Measurements from ENCODE around the gene BLOC1S2.
"Not testable (repeated sequence)": the region's sequence is repeated elsewhere in the genome, so short reads cannot be mapped to it uniquely, and the experiment has no call there.

The BLOC1S2 gene

DNA sequence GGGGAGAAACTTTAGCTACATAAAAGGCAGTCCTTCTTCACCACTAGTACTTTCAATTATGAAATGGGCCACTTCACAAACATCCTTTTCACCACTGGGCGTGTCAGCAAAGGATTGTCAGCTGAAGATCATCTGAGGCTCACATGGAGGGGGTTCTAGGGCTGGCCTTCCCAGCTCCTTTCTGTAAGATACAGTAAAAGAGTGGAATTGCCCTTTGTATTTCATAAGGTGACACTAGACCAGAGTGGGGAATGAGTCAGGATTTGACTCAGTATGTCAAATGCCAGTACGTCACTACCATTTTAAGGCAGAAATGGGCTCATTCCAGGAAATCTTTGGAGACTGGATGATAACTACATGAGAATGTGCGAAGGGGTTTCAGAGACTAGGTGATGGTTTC is 21.2 kb upstream of the BLOC1S2 start:
- Mint-ChIP-seq H3K4me3 (no peak overlapping the region), H3K36me3 (no peaks in the 10 kb centered on the region), H3K27me3 (peaks cover 22 to 50% of the 10 kb centered on the region in 2 donors), H3K9me3 (no peaks in the 10 kb centered on the region), H3K27ac (no peak overlapping the region), H3K4me1 (no peaks in the 10 kb centered on the region)
- DNase-seq (no peak), ATAC-seq (replicated peaks) (no peak)

DNA sequence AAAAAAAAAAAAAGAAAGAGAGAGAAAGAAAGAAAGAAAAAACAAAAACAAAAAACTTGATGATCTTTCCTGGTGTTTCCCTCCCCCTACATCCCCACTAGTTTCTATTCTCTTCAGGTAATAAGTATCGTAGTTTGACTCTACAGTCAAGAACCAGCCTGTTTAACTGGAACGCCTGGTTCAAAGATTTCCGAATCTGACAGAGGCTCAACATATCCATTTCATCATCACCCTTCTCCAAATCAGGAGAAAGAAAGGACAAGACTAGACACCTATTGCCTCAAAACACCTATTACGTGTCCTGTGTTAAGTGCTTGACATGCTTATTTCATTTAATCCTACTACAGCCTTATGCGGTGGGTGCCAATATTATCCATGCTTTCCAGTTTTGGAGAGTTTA is 20.4 kb upstream of the BLOC1S2 start:
- no peaks in the 10 kb centered on the region for H3K9me3 Mint-ChIP-seq
- H3K4me1 Mint-ChIP-seq: no peaks in the 10 kb centered on the region
- no peak for DNase-seq
- H3K36me3 Mint-ChIP-seq: no peaks in the 10 kb centered on the region
- H3K4me3 Mint-ChIP-seq: no peak overlapping the region
- no peak for ATAC-seq (replicated peaks)
- peaks cover 19 to 46% of the 10 kb centered on the region in 2 donors for H3K27me3 Mint-ChIP-seq
- H3K27ac Mint-ChIP-seq: no peak overlapping the region

DNA sequence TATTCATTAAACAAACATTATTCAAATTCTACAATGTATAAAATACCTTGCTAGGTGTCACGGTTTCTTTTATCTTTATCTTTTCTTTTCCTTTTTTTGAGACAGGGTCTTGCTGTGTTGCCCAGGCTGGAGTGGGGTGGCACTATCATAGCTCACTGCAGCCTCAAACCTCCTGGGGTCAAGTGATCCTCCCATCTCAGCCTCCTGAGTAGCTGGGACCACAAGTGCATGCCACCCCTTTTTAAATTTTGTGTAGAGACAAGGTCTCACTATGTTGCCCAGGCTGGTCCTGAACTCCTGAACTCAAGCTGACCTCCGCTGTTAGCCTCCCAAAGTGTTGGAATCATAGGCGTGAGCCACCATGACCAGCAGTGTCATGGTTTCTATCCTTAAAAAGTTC is 17.9 kb upstream of the BLOC1S2 start:
- Mint-ChIP-seq H3K4me1 (no peaks in the 10 kb centered on the region), H3K27me3 (peaks cover 9 to 35% of the 10 kb centered on the region in 2 donors), H3K27ac (no peak overlapping the region), H3K9me3 (peaks cover 0 to 2% of the 10 kb centered on the region in 2 donors), H3K4me3 (no peak overlapping the region), H3K36me3 (no peaks in the 10 kb centered on the region)
- DNase-seq (no peak), ATAC-seq (replicated peaks) (no peak)

DNA sequence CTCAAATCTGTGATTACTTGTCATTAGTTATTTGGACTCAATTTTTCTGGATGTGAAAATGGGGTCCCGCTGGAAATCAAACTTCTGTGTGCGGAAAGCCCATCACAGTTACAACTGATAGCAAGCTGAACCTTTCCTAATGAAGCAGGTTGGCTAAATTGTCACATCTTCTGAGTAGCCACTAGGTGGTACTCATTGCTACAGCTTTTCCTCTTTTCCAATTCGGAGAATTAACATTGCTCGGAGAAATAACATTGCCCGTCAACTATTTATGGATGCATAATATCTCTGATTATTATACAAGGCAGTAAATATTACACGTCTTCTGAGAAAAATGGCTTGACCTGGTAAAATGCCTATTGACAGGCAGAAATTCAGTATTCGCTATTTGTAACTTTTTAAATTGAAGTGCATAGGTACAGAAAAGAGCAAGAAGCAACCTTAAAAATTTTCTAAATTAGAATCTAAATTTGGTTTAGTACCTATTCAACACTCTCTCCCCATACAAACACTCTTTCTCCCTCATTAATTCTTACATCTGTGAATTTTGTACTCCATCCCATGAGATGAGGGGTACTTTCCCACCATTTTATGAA is 17.3 kb upstream of the BLOC1S2 start:
- Mint-ChIP-seq H3K4me3 (no peak overlapping the region), H3K27me3 (peaks cover 9 to 38% of the 10 kb centered on the region in 2 donors), H3K36me3 (no peaks in the 10 kb centered on the region), H3K4me1 (no peaks in the 10 kb centered on the region), H3K27ac (no peak overlapping the region), H3K9me3 (peaks cover 0 to 2% of the 10 kb centered on the region in 2 donors)
- ATAC-seq (replicated peaks) (no peak), DNase-seq (no peak)

- H3K27me3 Mint-ChIP-seq: peaks cover 11 to 30% of the 10 kb centered on the region in 2 donors
- H3K36me3 Mint-ChIP-seq; H3K27ac Mint-ChIP-seq; H3K4me3 Mint-ChIP-seq; DNase-seq; H3K9me3 Mint-ChIP-seq; ATAC-seq (replicated peaks): not testable (repeated sequence)
- peaks cover 9 to 21% of the 10 kb centered on the region in 2 donors for H3K4me1 Mint-ChIP-seq
Observed at GRCh38 chr10:100301123-100301522, 14.6 kb upstream of the BLOC1S2 start.

DNA sequence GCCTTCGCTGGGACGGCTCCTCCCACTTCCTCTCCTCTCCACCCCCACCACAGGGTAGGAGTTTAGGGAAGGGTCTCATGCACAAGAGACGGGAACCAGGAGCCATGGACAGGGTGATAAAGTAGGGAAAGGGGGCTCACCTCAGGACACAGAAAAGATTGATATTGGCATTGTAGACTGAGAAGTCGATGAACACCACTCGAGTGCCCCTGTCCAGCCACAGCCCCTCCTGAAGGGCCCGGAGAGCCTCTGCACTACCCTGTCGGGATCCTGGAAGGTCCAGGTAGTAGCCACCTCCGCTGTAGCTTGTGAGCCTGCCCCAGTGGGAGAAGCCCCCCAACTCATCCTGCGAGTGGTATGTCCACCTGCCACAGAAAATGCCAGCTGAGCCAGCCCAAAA is 10.8 kb upstream of the BLOC1S2 start:
- Mint-ChIP-seq H3K4me1 (peaks cover 11 to 21% of the 10 kb centered on the region in 2 donors), H3K36me3 (no peaks in the 10 kb centered on the region), H3K27ac (no peak overlapping the region), H3K4me3 (no peak overlapping the region), H3K27me3 (peaks cover 21 to 24% of the 10 kb centered on the region in 2 donors), H3K9me3 (peaks cover 0 to 2% of the 10 kb centered on the region in 2 donors)
- DNase-seq (no peak), ATAC-seq (replicated peaks) (no peak)

DNA sequence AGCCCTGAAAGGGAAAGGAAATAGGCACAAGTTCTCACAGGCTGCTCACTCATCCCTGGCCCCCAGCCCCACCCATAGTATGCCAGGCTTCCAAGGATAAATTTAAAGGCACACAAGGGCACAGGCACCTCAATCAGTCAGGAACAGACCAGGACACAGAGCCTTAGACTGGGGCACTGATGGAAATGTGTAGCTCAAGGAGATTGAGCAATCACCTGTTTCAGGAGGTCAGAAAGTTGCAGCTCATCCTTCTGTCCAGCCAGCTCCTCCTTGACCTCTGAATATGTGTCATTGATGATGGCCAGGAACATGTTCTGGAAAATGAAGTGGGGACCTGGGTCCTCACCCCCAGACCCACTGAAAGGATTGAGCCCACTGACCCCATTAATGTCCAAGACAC is 6.6 kb upstream of the BLOC1S2 start:
- H3K36me3 Mint-ChIP-seq: no peaks in the 10 kb centered on the region
- peaks cover 12 to 19% of the 10 kb centered on the region in 2 donors for H3K4me1 Mint-ChIP-seq
- no peak for ATAC-seq (replicated peaks)
- H3K27ac Mint-ChIP-seq: no peak overlapping the region
- no peak for DNase-seq
- H3K27me3 Mint-ChIP-seq: peaks cover 19 to 28% of the 10 kb centered on the region in 2 donors
- H3K9me3 Mint-ChIP-seq: no peaks in the 10 kb centered on the region
- no peak overlapping the region for H3K4me3 Mint-ChIP-seq

DNA sequence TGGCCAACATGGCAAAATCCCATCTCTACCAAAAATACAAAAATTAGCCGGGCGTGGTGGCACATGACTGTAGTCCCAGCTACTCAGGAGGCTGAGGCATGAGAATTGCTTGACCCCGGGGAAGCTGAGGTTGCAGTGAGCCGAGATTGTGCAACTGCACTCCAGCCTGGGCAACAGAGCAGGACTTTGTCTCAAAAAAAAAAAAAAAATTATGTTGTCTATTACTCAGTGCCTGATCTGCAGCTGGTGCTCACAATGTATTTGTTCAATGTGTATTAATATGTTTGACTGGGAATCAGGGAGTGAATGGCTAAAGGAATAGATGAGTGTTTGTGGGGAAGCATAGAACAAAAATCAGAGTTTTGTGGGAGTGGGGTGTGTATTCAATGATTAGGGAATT is 5.8 kb upstream of the BLOC1S2 start:
- not testable (repeated sequence) for H3K9me3 Mint-ChIP-seq

GRCh38 chr10:100291356-100291755 is 4.9 kb upstream of the BLOC1S2 start:
- H3K27me3 Mint-ChIP-seq: peaks cover 19 to 24% of the 10 kb centered on the region in 2 donors
- H3K4me1 Mint-ChIP-seq: peaks cover 10 to 12% of the 10 kb centered on the region in 2 donors
- DNase-seq (no peak), ATAC-seq (replicated peaks) (no peak)
- no peaks in the 10 kb centered on the region for H3K9me3 Mint-ChIP-seq
- H3K27ac Mint-ChIP-seq: no peak overlapping the region
- no peak overlapping the region for H3K4me3 Mint-ChIP-seq
- peaks cover 0 to 3% of the 10 kb centered on the region in 2 donors for H3K36me3 Mint-ChIP-seq

More for the DNA sequence above, 5.8 kb upstream of the BLOC1S2 start:
- not testable (repeated sequence) for DNase-seq; H3K27ac Mint-ChIP-seq; H3K36me3 Mint-ChIP-seq; ATAC-seq (replicated peaks); H3K4me3 Mint-ChIP-seq
- peaks cover 12 to 15% of the 10 kb centered on the region in 2 donors for H3K4me1 Mint-ChIP-seq
- H3K27me3 Mint-ChIP-seq: peaks cover 19 to 28% of the 10 kb centered on the region in 2 donors

DNA sequence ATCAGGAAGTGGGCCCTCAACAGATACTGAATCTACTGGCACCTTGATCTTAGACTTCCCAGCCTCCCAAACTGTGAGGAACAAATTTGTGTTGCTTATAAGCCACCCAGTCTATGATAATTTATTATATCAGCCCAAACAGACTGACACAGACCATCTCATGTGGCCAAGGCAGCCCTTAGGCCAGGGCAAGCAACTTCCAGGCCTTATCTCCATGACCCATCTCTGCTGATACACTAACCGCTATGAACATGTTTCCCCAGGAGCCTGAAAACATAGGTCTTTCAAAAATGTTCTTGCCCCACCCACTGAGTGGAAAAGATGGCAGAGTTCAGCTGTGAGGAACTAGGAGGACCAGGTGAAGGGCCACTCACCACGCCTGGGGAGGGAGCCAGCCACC is 3.2 kb upstream of the BLOC1S2 start:
- DNase-seq: no peak
- ATAC-seq (replicated peaks): no peak
- Mint-ChIP-seq H3K27me3 (peaks cover 12 to 14% of the 10 kb centered on the region in 2 donors), H3K36me3 (peaks cover 8 to 15% of the 10 kb centered on the region in 2 donors), H3K27ac (no peak overlapping the region), H3K4me1 (peaks cover 18 to 21% of the 10 kb centered on the region in 2 donors), H3K9me3 (no peaks in the 10 kb centered on the region), H3K4me3 (no peak overlapping the region)

- ATAC-seq (replicated peaks): no peak
- Mint-ChIP-seq H3K27ac (peak overlapping the region; percentile 16), H3K4me1 (peaks cover 21 to 26% of the 10 kb centered on the region in 2 donors), H3K4me3 (no peak overlapping the region), H3K9me3 (no peaks in the 10 kb centered on the region), H3K27me3 (peaks cover 6 to 11% of the 10 kb centered on the region in 2 donors), H3K36me3 (peaks cover 8 to 17% of the 10 kb centered on the region in 2 donors)
- DNase-seq: no peak
Observed at GRCh38 chr10:100288196-100288595, 1.7 kb upstream of the BLOC1S2 start.

GRCh38 chr10:100287756-100288155 is 1.3 kb upstream of the BLOC1S2 start:
- Mint-ChIP-seq H3K27me3 (peaks cover 6 to 11% of the 10 kb centered on the region in 2 donors), H3K4me3 (peak overlapping the region in 1 of 2 donors; percentile 64), H3K27ac (peak overlapping the region; percentile 14), H3K4me1 (peaks cover 21 to 26% of the 10 kb centered on the region in 2 donors), H3K36me3 (peaks cover 8 to 17% of the 10 kb centered on the region in 2 donors), H3K9me3 (no peaks in the 10 kb centered on the region)
- ATAC-seq (replicated peaks): no peak
- DNase-seq: no peak

DNA sequence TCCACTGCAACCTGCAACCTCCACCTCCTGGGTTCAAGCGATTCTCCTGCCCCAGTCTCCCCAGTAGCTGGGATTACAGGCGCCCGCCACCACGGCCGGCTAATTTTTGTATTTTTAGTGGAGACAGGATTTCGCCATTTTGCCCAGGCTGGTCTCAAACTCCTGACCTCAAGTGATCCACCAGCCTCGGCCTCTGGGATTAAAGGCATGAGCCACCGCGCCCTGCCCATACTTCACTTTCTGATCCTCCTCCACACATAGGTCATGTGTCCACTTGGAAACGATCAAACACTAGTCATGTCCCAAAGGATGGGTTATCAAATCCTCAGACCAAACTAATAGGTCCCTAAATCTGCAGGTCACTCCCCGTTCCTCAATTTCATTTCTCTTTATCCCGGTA is 1.2 kb downstream of the BLOC1S2 start:
- H3K9me3 Mint-ChIP-seq; H3K27me3 Mint-ChIP-seq; DNase-seq; ATAC-seq (replicated peaks): not testable (repeated sequence)
- H3K36me3 Mint-ChIP-seq: peaks cover 12 to 24% of the 10 kb centered on the region in 2 donors
- peak overlapping the region; percentile 97 for H3K4me3 Mint-ChIP-seq
- H3K4me1 Mint-ChIP-seq: peaks cover 26 to 35% of the 10 kb centered on the region in 2 donors
- peak overlapping the region; percentile 97 for H3K27ac Mint-ChIP-seq

- H3K27ac Mint-ChIP-seq: no peak overlapping the region
- H3K4me1 Mint-ChIP-seq: peaks cover 23 to 35% of the 10 kb centered on the region in 2 donors
- H3K27me3 Mint-ChIP-seq: no peaks in the 10 kb centered on the region
- ATAC-seq (replicated peaks) (peak; percentile 16 to 36), DNase-seq (no peak)
- H3K36me3 Mint-ChIP-seq: peaks cover 18 to 35% of the 10 kb centered on the region in 2 donors
- H3K4me3 Mint-ChIP-seq: no peak overlapping the region
- no peaks in the 10 kb centered on the region for H3K9me3 Mint-ChIP-seq
Observed at GRCh38 chr10:100282907-100283306, 3.6 kb downstream of the BLOC1S2 start.

DNA sequence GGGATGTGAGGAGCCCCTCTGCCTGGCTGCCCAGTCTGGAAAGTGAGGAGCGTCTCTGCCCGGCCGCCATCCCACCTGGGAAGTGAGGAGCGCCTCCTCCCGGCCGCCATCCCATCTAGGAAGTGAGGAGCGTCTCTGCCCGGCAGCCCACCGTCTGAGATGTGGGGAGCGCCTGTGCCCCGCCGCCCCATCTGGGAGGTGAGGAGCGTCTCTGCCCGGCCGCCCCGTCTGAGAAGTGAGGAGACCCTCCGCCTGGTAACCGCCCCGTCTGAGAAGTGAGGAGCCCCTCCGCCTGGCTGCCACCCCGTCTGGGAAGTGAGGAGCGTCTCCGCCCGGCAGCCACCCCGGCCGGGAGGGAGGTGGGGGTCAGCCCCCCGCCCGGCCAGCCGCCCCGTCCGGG is 9.5 kb downstream of the BLOC1S2 start:
- Mint-ChIP-seq H3K27ac (peak overlapping the region; percentile 73), H3K36me3 (peaks cover 19 to 45% of the 10 kb centered on the region in 2 donors)
- not testable (repeated sequence) for H3K4me1 Mint-ChIP-seq; ATAC-seq (replicated peaks); DNase-seq; H3K27me3 Mint-ChIP-seq; H3K9me3 Mint-ChIP-seq; H3K4me3 Mint-ChIP-seq

All from stimulated activated naive B cell treated with anti-CD40 and anti-IgM and Interleukin-4, amounts not matched to agents 10 μg/mL and 1 μg/mL and 100 μg/mL, for 72 hours (primary cell).